ENCODE results near the gene OR52D1. TPM values are rescaled to one million over a fixed set of nuclear protein-coding genes. Genes with fewer than 3 reads are reported as not detected.

The OR52D1 gene
- not detected in 2 replicates for total RNA-seq

DNA sequence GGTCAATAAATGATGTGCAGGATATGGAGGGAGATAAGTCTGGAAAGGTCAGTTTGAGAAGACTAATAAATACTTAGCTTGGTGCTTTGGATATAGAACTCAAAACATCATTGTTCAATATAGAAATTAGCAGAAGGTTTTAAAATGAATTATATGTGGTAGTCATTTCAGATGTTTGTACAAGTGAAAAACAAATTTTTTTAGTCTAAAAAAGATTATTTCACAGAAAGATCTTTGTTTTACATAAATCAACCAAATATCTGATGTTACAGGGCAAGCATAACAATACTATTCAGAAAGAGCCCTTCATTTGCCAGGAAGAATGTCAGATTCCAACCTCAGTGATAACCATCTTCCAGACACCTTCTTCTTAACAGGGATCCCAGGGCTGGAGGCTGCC, at the start of gene OR52D1:
Gene OR52D1, plus strand, starts transcription at position 301 of the 400 bp plus-strand sequence. Its CDS starts 22 bp downstream, at position 323.

GRCh38 chr11:5441414-5441813, 47.1 kb upstream of the OR52D1 start, which contains the start of gene OR51I1:
OR51I1 (minus strand) TSS chr11:5441514; CDS start chr11:5441514, 0 bp downstream.

GRCh38 chr11:5449023-5449422, 39.5 kb upstream of the OR52D1 start, which contains the start of gene OR51I2:
OR51I2 (plus strand) TSS chr11:5449323; CDS start chr11:5453489, 4,166 bp downstream.

GRCh38 chr11:5509803-5510202, 21.3 kb downstream of the OR52D1 start, which contains the start of gene UBQLN3:
UBQLN3 (minus strand) TSS chr11:5509957; CDS start chr11:5509558, 399 bp downstream.

GRCh38 chr11:5516599-5516998, 28.1 kb downstream of the OR52D1 start, which contains the start of gene UBQLNL:
UBQLNL (minus strand) TSS chr11:5516699; CDS start chr11:5516441, 258 bp downstream.

Other genes with a start within 250 kb of the OR52D1 start
- gene HBG1, start 238.8 kb upstream of the OR52D1 start, total RNA-seq, result not detected in 2 replicates
- gene HBG2, start 233.9 kb upstream of the OR52D1 start, total RNA-seq, result not detected in 2 replicates
- gene HBE1, start 218.7 kb upstream of the OR52D1 start, total RNA-seq, result not detected in 2 replicates
- not detected in 2 replicates for gene OR51B4, start 186.7 kb upstream of the OR52D1 start, total RNA-seq
- gene OR51B2, start 164.4 kb upstream of the OR52D1 start, total RNA-seq, result not detected in 2 replicates
- gene OR51B5, start 145.2 kb upstream of the OR52D1 start, total RNA-seq, result 0.57 TPM in 1 of 2 replicates, not detected in the other
- not detected in 2 replicates for gene OR51B6, start 137.2 kb upstream of the OR52D1 start, total RNA-seq
- not detected in 2 replicates for gene OR51M1, start 104.9 kb upstream of the OR52D1 start, total RNA-seq
- not detected in 2 replicates for gene OR51Q1, start 66.6 kb upstream of the OR52D1 start, total RNA-seq
- gene OR51I1, start 47.2 kb upstream of the OR52D1 start, total RNA-seq, result not detected in 2 replicates
- not detected in 2 replicates for gene OR51I2, start 39.4 kb upstream of the OR52D1 start, total RNA-seq
- gene UBQLN3, start 21.3 kb downstream of the OR52D1 start, total RNA-seq, result under 0.01 TPM in 1 of 2 replicates, not detected in the other
- 0.14 and 0.44 TPM in 2 replicates for gene UBQLNL, start 28.0 kb downstream of the OR52D1 start, total RNA-seq
- gene OR52H1, start 59.9 kb downstream of the OR52D1 start, total RNA-seq, result 0.22 and 1.0 TPM in 2 replicates
- gene OR52B6, start 92.2 kb downstream of the OR52D1 start, total RNA-seq, result not detected in 2 replicates
- 3.7 and 14.0 TPM in 2 replicates for gene TRIM6, start 108.0 kb downstream of the OR52D1 start, total RNA-seq
- 4.4 and 9.6 TPM in 2 replicates for gene TRIM34, start 136.3 kb downstream of the OR52D1 start, total RNA-seq
- gene TRIM5, start 196.4 kb downstream of the OR52D1 start, total RNA-seq, result 41.4 and 62.2 TPM in 2 replicates
- 54.7 and 57.0 TPM in 2 replicates for gene TRIM22, start 201.1 kb downstream of the OR52D1 start, total RNA-seq
- not detected in 2 replicates for gene OR56B1, start 247.8 kb downstream of the OR52D1 start, total RNA-seq